ENCODE measurements around the gene DNASE2.
A peak's percentile ranks its signal among the peaks of the same experiment; 100 is the strongest.

Gene DNASE2

GRCh38 chr19:12838886-12839756 is 42.1 kb downstream of the DNASE2 start:
- DNase-seq (ENCODE audit: low spot score): no peak
- in situ Hi-C loops (cut with MboI; ENCODE audit: low pct_unique_long_range_greater_than_20kb, low sequenced_read_pairs, unreplicated experiment): no loop called here
- TF ChIP-seq CTCF (IDR thresholded peaks at IDR 0.05; ENCODE audit: extremely low read depth, insufficient read depth, missing control alignments): no peak

GRCh38 chr19:12838182-12838885 is 42.9 kb downstream of the DNASE2 start, which contains the start of gene MAST1:
Gene MAST1, plus strand, starts transcription at chr19:12838515. Its CDS starts 58 bp downstream, at chr19:12838573.
- DNase-seq (ENCODE audit: low spot score): peak; percentile 93
- in situ Hi-C loops (cut with MboI; ENCODE audit: low pct_unique_long_range_greater_than_20kb, low sequenced_read_pairs, unreplicated experiment): no loop called here
- peak; percentile 82 for TF ChIP-seq CTCF (IDR thresholded peaks at IDR 0.05; ENCODE audit: extremely low read depth, insufficient read depth, missing control alignments)

GRCh38 chr19:12837225-12837624 is 44.0 kb downstream of the DNASE2 start:
- no peak for TF ChIP-seq CTCF (IDR thresholded peaks at IDR 0.05; ENCODE audit: extremely low read depth, insufficient read depth, missing control alignments)
- in situ Hi-C loops (cut with MboI; ENCODE audit: low pct_unique_long_range_greater_than_20kb, low sequenced_read_pairs, unreplicated experiment): no loop called here
- DNase-seq (ENCODE audit: low spot score): no peak

- in situ Hi-C loops (cut with MboI; ENCODE audit: low pct_unique_long_range_greater_than_20kb, low sequenced_read_pairs, unreplicated experiment): no loop called here
- TF ChIP-seq CTCF (IDR thresholded peaks at IDR 0.05; ENCODE audit: extremely low read depth, insufficient read depth, missing control alignments): no peak
- DNase-seq (ENCODE audit: low spot score): no peak
Observed at GRCh38 chr19:12836529-12836863, 44.8 kb downstream of the DNASE2 start.

GRCh38 chr19:12834976-12835757 is 46.1 kb downstream of the DNASE2 start:
- TF ChIP-seq CTCF (IDR thresholded peaks at IDR 0.05; ENCODE audit: extremely low read depth, insufficient read depth, missing control alignments): no peak
- DNase-seq (ENCODE audit: low spot score): no peak
- in situ Hi-C loops (cut with MboI; ENCODE audit: low pct_unique_long_range_greater_than_20kb, low sequenced_read_pairs, unreplicated experiment): no loop called here

GRCh38 chr19:12834566-12834943 is 46.7 kb downstream of the DNASE2 start, which contains the start of gene RTBDN:
Gene RTBDN, minus strand, starts transcription at chr19:12834579. Its CDS starts 4,600 bp downstream, at chr19:12829979.
- DNase-seq (ENCODE audit: low spot score): no peak
- in situ Hi-C loops (cut with MboI; ENCODE audit: low pct_unique_long_range_greater_than_20kb, low sequenced_read_pairs, unreplicated experiment): no loop called here

More at GRCh38 chr19:12834566-12834943, 46.7 kb downstream of the DNASE2 start, which contains the start of gene RTBDN:
- TF ChIP-seq CTCF (IDR thresholded peaks at IDR 0.05; ENCODE audit: extremely low read depth, insufficient read depth, missing control alignments): no peak
